HepG2 (cell line): Measurements from ENCODE around the gene POC1B. TPM values are rescaled to one million over a fixed set of nuclear protein-coding genes. Genes with fewer than 3 reads are reported as not detected.

ENCODE experiments used
- CREM ChIP-seq, 2 experiments: sonication (generic) in 1 of 2; formaldehyde crosslinking in 1 of 2; IDR thresholded peaks; 2 replicates each; pipeline versions ENCODE4 v1.4.0 to v1.6.1; 2016 to 2020; ENCODE audit warnings: antibody characterized with exemption in 1 of 2, mild to moderate bottlenecking in 1 of 2, missing genetic modification reagents in 1 of 2
- HNRNPL ChIP-seq: fragments of 200-400 bp; formaldehyde crosslinking; IDR thresholded peaks from 2 replicates; pipeline ENCODE4 v1.6.1; 2017; ENCODE audit warnings: mild to moderate bottlenecking, low read depth, low read length
- KAT7 ChIP-seq: IDR thresholded peaks from 2 replicates; pipeline ENCODE4 v1.6.1; 2018; ENCODE audit warnings: borderline replicate concordance, missing compliant biosample characterization
- NR2F6 ChIP-seq, 2 experiments: IDR thresholded peaks; 2 replicates each; pipeline ENCODE4 v1.6.1; 2016; ENCODE audit warnings: antibody characterized with exemption in 1 of 2, mild to moderate bottlenecking in 1 of 2
- PHF21A ChIP-seq: sonication (generic); formaldehyde crosslinking; IDR thresholded peaks from 2 replicates; pipeline ENCODE4 v1.5.0; 2020; ENCODE audit warnings: mild to moderate bottlenecking, missing genetic modification reagents
- PREB ChIP-seq: sonication (generic); formaldehyde crosslinking; IDR thresholded peaks from 2 replicates; pipeline ENCODE4 v1.4.0; 2020; ENCODE audit warnings: missing genetic modification reagents
- RXRB ChIP-seq: IDR thresholded peaks from 2 replicates; pipeline ENCODE4 v1.6.1; 2016; ENCODE audit warnings: borderline replicate concordance, missing genetic modification reagents, missing compliant biosample characterization
- SAP130 ChIP-seq: IDR thresholded peaks from 2 replicates; pipeline ENCODE4 v1.6.1; 2016; ENCODE audit warnings: low read depth
- SMYD3 ChIP-seq: sonication (generic); formaldehyde crosslinking; IDR thresholded peaks from 2 replicates; pipeline ENCODE4 v1.8.1; 2023; ENCODE audit warnings: mild to moderate bottlenecking, missing genetic modification reagents
- SOX6 ChIP-seq, 2 experiments: fragments of 450-650 bp in 1 of 2; sonication (generic) in 1 of 2; formaldehyde crosslinking in 1 of 2; IDR thresholded peaks; 2 replicates each; pipeline versions ENCODE4 v1.4.0 to v1.6.1; 2017 to 2020; ENCODE audit warnings: antibody characterized with exemption in 1 of 2, mild to moderate bottlenecking in 1 of 2, missing genetic modification reagents in 1 of 2
- SRSF4 ChIP-seq: fragments of 200-400 bp; formaldehyde crosslinking; IDR thresholded peaks from one replicate; pipeline ENCODE4 v1.6.1; 2018; ENCODE audit warnings: mild to moderate bottlenecking, low read depth, low read length, moderate library complexity; ENCODE audit not compliant: poor library complexity, severe bottlenecking
- SRY ChIP-seq: sonication (generic); formaldehyde crosslinking; IDR thresholded peaks from 2 replicates; pipeline ENCODE4 v1.8.0; 2022; ENCODE audit warnings: mild to moderate bottlenecking, missing genetic modification reagents
- TBX3 ChIP-seq: fragments of 450-650 bp; IDR thresholded peaks from 2 replicates; pipeline ENCODE4 v1.6.1; 2017; ENCODE audit warnings: antibody characterized with exemption, mild to moderate bottlenecking, inconsistent platforms, borderline replicate concordance
- TOPORS ChIP-seq: sonication (generic); formaldehyde crosslinking; IDR thresholded peaks from 2 replicates; pipeline ENCODE4 v1.8.0; 2023; ENCODE audit warnings: mild to moderate bottlenecking, missing genetic modification reagents
- TRIM22 ChIP-seq: fragments of 450-650 bp; IDR thresholded peaks from 2 replicates; pipeline ENCODE4 v1.6.1; 2017
- ZNF292 ChIP-seq: sonication (generic); formaldehyde crosslinking; IDR thresholded peaks from 2 replicates; pipeline ENCODE4 v1.8.1; 2022; ENCODE audit warnings: mild to moderate bottlenecking, low read depth, missing genetic modification reagents, borderline replicate concordance
- ZNF318 ChIP-seq: sonication (generic); formaldehyde crosslinking; IDR thresholded peaks from 2 replicates; pipeline ENCODE4 v1.4.0; 2020; ENCODE audit warnings: mild to moderate bottlenecking, missing genetic modification reagents
- ZNF605 ChIP-seq: sonication (generic); formaldehyde crosslinking; IDR thresholded peaks from 2 replicates; pipeline ENCODE4 v1.8.0; 2022; ENCODE audit warnings: mild to moderate bottlenecking, missing genetic modification reagents
- polyA plus RNA-seq, 8 experiments: library from polyadenylated mRNA; depleted of rRNA in 3 of 8; stranded (reverse) in 7 of 8; unstranded in 1 of 8; fragments of >200 nt; fragmentation: Illumina TruSeq in 4 of 8; extraction: Trizol in 4 of 8; gene quantifications; 2 replicates each; pipeline versions ENCODE4 v1.2.1 to v1.2.3, GENCODE V29; 2011 to 2016; ENCODE audit warnings: low read depth in 4 of 8, missing spikeins in 1 of 8, mixed read lengths in 1 of 8; ENCODE audit not compliant: insufficient read depth in 1 of 8
- total RNA-seq, 5 experiments: library from RNA; depleted of rRNA; stranded (reverse); fragments of >200 nt; fragmentation: Illumina TruSeq; extraction: Trizol; gene quantifications; 2 replicates each; pipeline ENCODE4 v1.2.3, GENCODE V29; 2016; ENCODE audit warnings: low read depth in 1 of 5

POC1B gene
- total and polyA plus RNA-seq, 2 of the 13 experiments (the other 11 are each of a cell fraction or from before 2014, with no cell fraction given): 9.3 to 11.0 TPM

- TF ChIP-seq ZNF318 (no peak), SMYD3 (no peak), TRIM22 (no peak), SRY (CRISPR knock-in tag) (no peak), ZNF292 (no peak), NR2F6 (IDR thresholded peaks at IDR 0.05) (0 out of 2 replicates have a peak, but pooled peaks have one; percentile 10), NR2F6 (CRISPR knock-in tag; IDR thresholded peaks at IDR 0.05) (no peak), SOX6 (IDR thresholded peaks at IDR 0.05) (no peak), SOX6 (CRISPR knock-in tag; IDR thresholded peaks at IDR 0.05) (no peak), PHF21A (CRISPR knock-in tag) (no peak), SRSF4 (no peak), TBX3 (no peak), PREB (CRISPR knock-in tag) (no peak), TOPORS (CRISPR knock-in tag) (no peak), KAT7 (no peak), CREM (IDR thresholded peaks at IDR 0.05) (0 out of 2 replicates have a peak, but pooled peaks have one; percentile 15), CREM (CRISPR knock-in tag; IDR thresholded peaks at IDR 0.05) (no peak), SAP130 (peak; percentile 23; the same call in 1 of the 2 replicates), HNRNPL (no peak), ZNF605 (CRISPR knock-in tag) (no peak), RXRB (CRISPR knock-in tag) (peak; percentile 34; the same call in 1 of the 2 replicates)
These were observed 151.9 kb downstream of the POC1B start (continued) for GRCh38 chr12:89373763-89374572.
